Right cardiac atrium (tissue), 5 donors: ENCODE measurements around the gene RFTN2. TPM values are rescaled to one million over a fixed set of nuclear protein-coding genes. Genes with fewer than 3 reads are reported as not detected.
"Not testable (repeated sequence)": the region's sequence is repeated elsewhere in the genome, so short reads cannot be mapped to it uniquely, and the experiment has no call there.

ENCODE experiments used
- ATAC-seq, 2 donors: fragments of 200-7000 bp; cut with Tn5 transposase; one replicate each; pipeline versions ENCODE4 v1.8.0 to v1.9.1; 2020; ENCODE audit warnings: moderate library complexity in 2 of 2, mild to moderate bottlenecking in 1 of 2
- DNase-seq, 3 donors: peaks; one replicate each; pipeline ENCODE4 v3.0.0-alpha.2; 2020
- H3K27ac ChIP-seq: one replicate; pipeline ENCODE4 v1.5.1; 2013; ENCODE audit warnings: mild to moderate bottlenecking, low read length, control low read depth, moderate library complexity
- H3K27me3 ChIP-seq: one replicate; pipeline ENCODE4 v1.6.1; 2013; ENCODE audit not compliant: control insufficient read depth, insufficient read depth
- H3K4me1 ChIP-seq: one replicate; pipeline ENCODE4 v1.6.1; 2013; ENCODE audit warnings: low read length; ENCODE audit not compliant: control insufficient read depth, insufficient read depth
- H3K4me3 ChIP-seq: one replicate; pipeline ENCODE4 v1.5.1; 2013; ENCODE audit warnings: low read length, control low read depth
- H3K9me3 ChIP-seq: one replicate; pipeline ENCODE4 v1.6.1; 2013; ENCODE audit warnings: low read length; ENCODE audit not compliant: control insufficient read depth
- WGBS: extraction: QIAGEN DNeasy Blood & Tissue Kit; methylation state at CpG from one replicate; pipeline ENCODE4 v1.1.7; 2013; 5-methylcytosine and 5-hydroxymethylcytosine counted together
- intact Hi-C, 4 donors: fragments of 100-400 bp; cut with DNase I; formaldehyde crosslinking; loops; one replicate each; pipeline versions ENCODE4 v1.11.0 to v1.14.0; 2022 to 2023
- polyA plus RNA-seq: library from polyadenylated mRNA; stranded (reverse); fragments of 200-250 nt; gene quantifications from one replicate; pipeline ENCODE4 v1.2.3, GENCODE V29; 2013
- total RNA-seq, 4 donors: library from RNA; stranded (reverse); fragmentation: NEBNext Ultra II Directional; extraction: Animal tissue kit (Norgen Biotek cat#: 25700); gene quantifications; one replicate each; pipeline ENCODE4 v1.2.1, GENCODE V29; 2021
- donor health status: healthy with polysubstance abuse.
- donor health status: DM: no; HTN: yes; CAD: no.
- donor health status: DM: no; HTN: no; CAD: no.
- donor health status: DM: no; HTN: yes; CAD: no; lungs with severe emphysema.
- donor health status: DM: yes; HTN: yes; CAD: no.

Gene RFTN2
- total and polyA plus RNA-seq, 5 donors: 3.0 to 9.8 (median 8.7) TPM

DNA sequence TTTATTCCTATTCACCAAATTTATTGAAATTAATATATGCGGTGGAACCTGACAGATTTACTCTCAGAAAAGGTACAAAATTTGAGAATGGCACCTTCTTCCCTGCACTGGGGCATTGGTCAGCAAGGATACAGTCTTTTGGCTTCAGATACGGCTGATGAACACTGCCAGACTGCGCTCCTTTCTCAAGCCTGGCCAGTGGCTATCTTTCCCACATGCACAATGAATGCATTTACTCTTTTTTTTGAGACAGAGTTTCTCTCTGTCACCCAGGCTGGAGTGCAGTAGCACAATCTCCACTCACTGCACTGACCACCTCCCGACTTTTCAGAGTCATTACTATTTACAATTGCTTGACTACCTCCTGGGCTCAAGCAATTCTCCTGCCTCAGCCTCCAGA, 97.9 kb downstream of the RFTN2 start:
- WGBS: 71% methylated on average over 4 of the region's 4 CpGs
- Histone ChIP-seq H3K4me3 (no peak overlapping the region), H3K27me3 (no peaks in the 10 kb centered on the region), H3K9me3 (no peaks in the 10 kb centered on the region), H3K4me1 (no peaks in the 10 kb centered on the region), H3K27ac (no peak overlapping the region)
- ATAC-seq (peak; percentile 72 to 74), DNase-seq (peak in 2 of 3 donors; percentile 33 to 68)
- intact Hi-C loops: no loop called here

DNA sequence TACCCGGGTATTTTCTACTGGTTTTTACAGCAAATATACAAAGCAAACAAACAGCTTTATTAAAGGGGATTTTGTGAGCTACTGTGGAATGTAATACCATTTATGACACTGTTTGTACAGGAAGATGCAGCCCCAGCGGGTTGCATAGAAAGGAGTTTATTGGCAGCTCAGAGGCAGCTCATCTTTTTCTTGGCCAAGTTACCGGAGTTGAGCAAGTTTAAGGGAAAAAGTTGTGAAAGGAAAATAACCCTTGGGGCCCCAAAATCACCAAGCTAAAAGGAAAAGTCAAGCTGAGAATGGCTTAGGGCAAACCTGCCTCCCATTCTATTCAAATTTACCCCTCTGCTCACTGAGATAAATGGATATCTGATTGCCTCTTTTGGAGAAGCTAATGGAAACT, 98.8 kb downstream of the RFTN2 start:
- no peaks in the 10 kb centered on the region for H3K9me3 ChIP-seq
- DNase-seq: peak in 1 of 3 donors; percentile 26
- intact Hi-C loops: no loop called here
- no peaks in the 10 kb centered on the region for H3K27me3 ChIP-seq
- peak; percentile 86 to 88 for ATAC-seq
- no peak overlapping the region for H3K27ac ChIP-seq
- H3K4me1 ChIP-seq: no peaks in the 10 kb centered on the region
- no peak overlapping the region for H3K4me3 ChIP-seq
- WGBS: 38% methylated on average over 3 of the region's 3 CpGs

DNA sequence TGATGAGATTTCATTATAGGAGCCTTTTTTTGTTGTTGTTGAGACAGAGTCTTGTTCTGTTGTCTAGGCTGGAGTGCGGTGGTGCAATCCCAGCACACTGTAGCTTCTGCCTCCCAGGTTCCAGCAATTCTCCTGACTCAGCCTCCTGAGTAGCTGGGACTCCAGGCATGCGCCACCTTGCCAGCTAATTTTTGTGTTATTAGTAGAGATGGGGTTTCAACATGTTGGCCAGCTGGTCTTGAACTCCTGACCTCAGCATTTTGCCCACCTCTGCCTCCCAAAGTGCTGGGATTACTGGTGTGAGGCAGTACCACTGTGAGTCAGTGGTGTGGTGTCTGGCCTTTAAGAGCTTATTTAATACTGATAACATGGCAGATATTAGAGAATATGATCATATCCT, 99.4 kb downstream of the RFTN2 start:
- intact Hi-C loops: no loop called here
- WGBS: 92% methylated on average over 2 of the region's 2 CpGs
- DNase-seq (peak in 1 of 3 donors; percentile 39), ATAC-seq (peak; percentile 46 to 56)
- Histone ChIP-seq H3K27ac (no peak overlapping the region), H3K4me3 (no peak overlapping the region), H3K4me1 (no peaks in the 10 kb centered on the region), H3K27me3 (no peaks in the 10 kb centered on the region), H3K9me3 (no peaks in the 10 kb centered on the region)

DNA sequence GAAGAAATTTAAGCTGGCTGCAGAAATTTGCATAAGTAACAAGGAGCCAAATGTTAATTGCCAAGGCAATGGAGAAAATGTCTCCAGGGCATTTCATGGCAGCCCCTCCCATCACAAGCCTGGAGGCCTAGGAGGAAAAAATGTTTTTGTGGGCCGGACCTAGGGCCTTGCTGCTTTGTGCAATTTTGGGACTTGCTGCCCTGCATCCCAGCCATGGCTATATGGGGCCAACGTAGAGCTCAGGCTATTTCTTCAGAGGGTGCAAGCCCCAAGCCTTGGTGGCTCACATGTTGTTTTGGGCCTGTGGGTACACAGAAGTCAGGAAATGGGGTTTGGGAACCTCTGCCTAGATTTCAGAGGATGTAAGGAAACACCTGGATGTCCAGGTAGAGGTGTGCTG, 101.8 kb downstream of the RFTN2 start:
- intact Hi-C loops: no loop called here
- Histone ChIP-seq H3K4me3 (no peak overlapping the region), H3K4me1 (no peaks in the 10 kb centered on the region), H3K27me3 (no peaks in the 10 kb centered on the region), H3K27ac (no peak overlapping the region), H3K9me3 (no peaks in the 10 kb centered on the region)
- DNase-seq (no peak), ATAC-seq (no peak)
- 96% methylated on average over 2 of the region's 2 CpGs for WGBS

DNA sequence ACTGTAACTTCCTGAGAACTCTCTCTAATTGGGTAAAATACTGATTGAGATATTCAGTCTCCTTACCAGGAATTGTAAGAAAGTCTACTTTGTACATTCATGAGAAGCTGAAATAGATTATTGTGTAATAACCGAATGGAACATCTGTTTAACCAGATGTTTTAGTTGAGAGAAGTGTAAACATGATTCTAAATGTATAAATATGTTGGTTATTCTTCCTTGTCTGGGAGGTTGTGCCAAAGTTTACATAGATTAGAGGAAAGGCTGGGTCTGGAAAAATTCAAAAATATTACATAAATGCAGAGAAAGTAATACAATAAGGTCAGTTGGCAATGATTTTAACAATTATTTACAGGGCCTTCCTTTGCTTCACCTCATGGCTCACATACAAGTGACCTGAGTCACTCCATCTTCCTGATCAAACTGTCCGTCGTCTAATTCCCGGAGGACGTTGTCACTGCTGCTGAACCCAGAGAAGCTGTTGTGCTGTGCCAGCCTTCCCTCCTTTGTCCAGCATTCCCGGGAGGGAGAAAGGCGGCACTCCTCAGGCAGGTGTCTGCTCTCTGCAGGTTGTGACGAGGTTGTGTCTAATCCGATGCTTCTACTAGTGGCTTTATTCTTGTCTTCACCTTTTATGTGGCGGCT, 103.6 kb downstream of the RFTN2 start:
- H3K4me1 ChIP-seq: no peaks in the 10 kb centered on the region
- ATAC-seq (no peak), DNase-seq (no peak)
- H3K4me3 ChIP-seq: no peak overlapping the region
- H3K9me3 ChIP-seq: no peaks in the 10 kb centered on the region
- no peak overlapping the region for H3K27ac ChIP-seq
- H3K27me3 ChIP-seq: no peaks in the 10 kb centered on the region
- 64% methylated on average over 10 of the region's 10 CpGs for WGBS
- intact Hi-C loops: no loop called here

DNA sequence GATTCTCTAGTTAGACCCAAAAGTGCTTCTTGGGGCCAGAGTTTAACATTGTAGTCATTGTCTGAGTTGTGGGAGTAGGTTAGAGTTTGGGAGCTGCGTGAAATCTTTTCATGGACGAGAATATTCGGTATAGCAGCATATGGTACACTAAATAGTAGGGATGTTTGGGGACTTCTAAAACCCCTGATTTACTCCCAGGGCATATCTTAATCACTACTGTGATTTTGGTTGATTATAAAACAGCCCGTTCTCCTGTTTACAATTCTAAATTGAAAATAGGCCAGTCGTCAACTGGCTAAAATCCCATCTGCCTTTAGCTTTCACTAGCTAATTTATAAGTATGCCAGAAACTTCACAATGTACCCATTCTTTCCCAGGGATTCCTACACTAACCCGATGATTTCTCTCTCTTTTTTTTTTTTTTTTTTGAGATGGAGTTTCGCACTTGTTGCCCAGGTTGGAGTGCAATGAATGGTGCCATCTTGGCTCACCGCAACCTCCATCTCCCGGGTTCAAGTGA, 115.2 kb downstream of the RFTN2 start:
- Histone ChIP-seq H3K27me3 (no peaks in the 10 kb centered on the region), H3K27ac (no peak overlapping the region), H3K4me3 (no peak overlapping the region), H3K4me1 (no peaks in the 10 kb centered on the region), H3K9me3 (no peaks in the 10 kb centered on the region)
- intact Hi-C loops: no loop called here
- DNase-seq (no peak), ATAC-seq (no peak)
- WGBS: 82% methylated on average over 9 of the region's 9 CpGs

DNA sequence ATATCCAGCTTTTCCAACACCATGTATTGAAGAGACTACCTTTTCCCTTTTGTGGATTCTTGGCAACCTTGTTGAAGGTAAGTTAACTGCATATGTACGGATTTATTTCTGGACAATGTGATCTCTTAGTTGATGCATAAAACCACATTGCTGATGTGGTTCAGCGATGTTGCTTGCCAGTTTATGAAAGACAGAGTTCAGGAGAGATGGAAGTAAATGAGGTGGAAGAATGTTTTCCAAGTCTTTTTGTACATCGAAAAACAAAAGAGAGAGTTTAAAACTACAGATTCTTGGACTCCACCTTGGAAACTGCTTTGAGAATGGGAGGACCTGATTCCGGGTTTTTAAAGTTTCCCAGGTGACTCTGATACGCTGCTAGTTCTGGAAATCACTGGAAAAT, 115.7 kb downstream of the RFTN2 start:
- Histone ChIP-seq H3K27ac (no peak overlapping the region), H3K9me3 (no peaks in the 10 kb centered on the region), H3K27me3 (no peaks in the 10 kb centered on the region), H3K4me3 (no peak overlapping the region), H3K4me1 (no peaks in the 10 kb centered on the region)
- ATAC-seq (no peak), DNase-seq (no peak)
- intact Hi-C loops: no loop called here
- 94% methylated on average over 5 of the region's 5 CpGs for WGBS

- ATAC-seq: no peak
- no peaks in the 10 kb centered on the region for H3K9me3 ChIP-seq
Measured at GRCh38 chr2:197558393-197558792, 117.0 kb downstream of the RFTN2 start.

GRCh38 chr2:197556456-197556855, 118.9 kb downstream of the RFTN2 start:
- intact Hi-C loops: no loop called here
- DNase-seq (no peak), ATAC-seq (peak; percentile 59 to 60)
- Histone ChIP-seq H3K9me3 (no peaks in the 10 kb centered on the region), H3K27ac (no peak overlapping the region), H3K4me3 (no peak overlapping the region), H3K27me3 (no peaks in the 10 kb centered on the region), H3K4me1 (no peaks in the 10 kb centered on the region)
- 15% methylated on average over 1 of the region's 1 CpG for WGBS

More at GRCh38 chr2:197558393-197558792, 117.0 kb downstream of the RFTN2 start:
- 97% methylated on average over 3 of the region's 3 CpGs for WGBS
- no peak overlapping the region for H3K4me3 ChIP-seq
- DNase-seq: no peak
- no peaks in the 10 kb centered on the region for H3K4me1 ChIP-seq
- intact Hi-C loops: no loop called here
- H3K27ac ChIP-seq: no peak overlapping the region
- no peaks in the 10 kb centered on the region for H3K27me3 ChIP-seq

- no peak for ATAC-seq
- Histone ChIP-seq H3K4me3 (no peak overlapping the region), H3K27ac (no peak overlapping the region), H3K27me3 (no peaks in the 10 kb centered on the region), H3K9me3 (no peaks in the 10 kb centered on the region), H3K4me1 (no peaks in the 10 kb centered on the region)
- DNase-seq: no peak
- intact Hi-C loops: no loop called here
Measured at GRCh38 chr2:197555467-197555866, 119.9 kb downstream of the RFTN2 start.

DNA sequence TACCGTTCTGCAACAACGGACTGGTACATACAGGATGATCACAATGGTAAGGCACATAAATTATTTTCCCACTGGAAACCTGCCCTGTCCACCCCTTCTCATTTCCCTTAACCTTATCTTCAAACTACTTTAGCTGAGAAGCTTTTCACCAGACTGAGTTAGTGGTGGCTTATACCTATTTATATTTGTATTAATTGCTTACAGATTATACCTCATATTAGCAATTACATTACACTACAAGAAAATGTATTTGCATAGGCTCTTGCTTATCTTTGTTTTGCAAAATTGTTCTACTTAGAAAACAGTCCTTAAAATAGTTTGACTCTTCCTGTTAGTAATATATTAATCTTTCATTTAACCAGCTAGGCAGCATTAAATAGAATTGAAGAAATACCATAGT, 124.1 kb downstream of the RFTN2 start:
- H3K27ac ChIP-seq, H3K4me3 ChIP-seq, ATAC-seq, intact Hi-C loops, H3K9me3 ChIP-seq, H3K4me1 ChIP-seq, DNase-seq, H3K27me3 ChIP-seq: not testable (repeated sequence)
- WGBS: 87% methylated on average over 2 of the region's 2 CpGs

GRCh38 chr2:197548582-197548981, 126.8 kb downstream of the RFTN2 start:
- Histone ChIP-seq H3K27ac (no peak overlapping the region), H3K4me3 (no peak overlapping the region), H3K27me3 (no peaks in the 10 kb centered on the region), H3K9me3 (no peaks in the 10 kb centered on the region), H3K4me1 (no peaks in the 10 kb centered on the region)
- intact Hi-C loops: no loop called here
- DNase-seq (no peak), ATAC-seq (no peak)
- 94% methylated on average over 5 of the region's 5 CpGs for WGBS
